HTERT RPE-1 (cell line): ENCODE data around the gene TRNAU1AP.
"Not testable (repeated sequence)": the region's sequence is repeated elsewhere in the genome, so short reads cannot be mapped to it uniquely, and the experiment has no call there.

Experiments used
- in situ Hi-C: fragments of 300-500 bp; cut with MboI; formaldehyde crosslinking; loops from 4 replicates; pipeline ENCODE4 v1.14.3; 2020; ENCODE audit warnings: low sequenced_read_pairs

TRNAU1AP gene

GRCh38 chr1:28521502-28522164 is 31.3 kb upstream of the TRNAU1AP start:
- in situ Hi-C loops, result no loop called here

- in situ Hi-C loops, result not testable (repeated sequence)
Observed at GRCh38 chr1:28522537-28522936, 30.3 kb upstream of the TRNAU1AP start.

- in situ Hi-C loops, result not testable (repeated sequence)
Observed at GRCh38 chr1:28525002-28525642, 27.8 kb upstream of the TRNAU1AP start.

GRCh38 chr1:28526886-28527285 is 26.0 kb upstream of the TRNAU1AP start:
- in situ Hi-C loops, result no loop called here

- in situ Hi-C loops, result no loop called here
Observed at GRCh38 chr1:28530456-28530855, 22.4 kb upstream of the TRNAU1AP start.

GRCh38 chr1:28534671-28535070 is 18.2 kb upstream of the TRNAU1AP start:
- in situ Hi-C loops, result no loop called here

- in situ Hi-C loops, result no loop called here
Observed at GRCh38 chr1:28535180-28535579, 17.7 kb upstream of the TRNAU1AP start.

GRCh38 chr1:28537457-28538199 is 15.3 kb upstream of the TRNAU1AP start:
- in situ Hi-C loops, result no loop called here

GRCh38 chr1:28538286-28538685 is 14.6 kb upstream of the TRNAU1AP start:
- in situ Hi-C loops, result no loop called here

GRCh38 chr1:28540651-28541050 is 12.2 kb upstream of the TRNAU1AP start:
- in situ Hi-C loops, result no loop called here

- in situ Hi-C loops, result not testable (repeated sequence)
Observed at GRCh38 chr1:28541414-28542015, 11.4 kb upstream of the TRNAU1AP start.

- in situ Hi-C loops, result no loop called here
Observed at GRCh38 chr1:28545246-28545628, 7.6 kb upstream of the TRNAU1AP start.

GRCh38 chr1:28548318-28548717 is 4.6 kb upstream of the TRNAU1AP start:
- in situ Hi-C loops, result no loop called here

- in situ Hi-C loops, result no loop called here
Observed at GRCh38 chr1:28551381-28551780, 1.5 kb upstream of the TRNAU1AP start.

- in situ Hi-C loops, result no loop called here
Observed at GRCh38 chr1:28560886-28561285, 8.0 kb downstream of the TRNAU1AP start.

GRCh38 chr1:28564310-28564709 is 11.4 kb downstream of the TRNAU1AP start:
- in situ Hi-C loops, result no loop called here

GRCh38 chr1:28565040-28565439 is 12.2 kb downstream of the TRNAU1AP start:
- in situ Hi-C loops, result no loop called here

- in situ Hi-C loops, result no loop called here
Observed at GRCh38 chr1:28565726-28566125, 12.8 kb downstream of the TRNAU1AP start.

GRCh38 chr1:28566931-28567330 is 14.0 kb downstream of the TRNAU1AP start:
- in situ Hi-C loops, result no loop called here

- in situ Hi-C loops, result no loop called here
Observed at GRCh38 chr1:28571911-28572310, 19.0 kb downstream of the TRNAU1AP start.

GRCh38 chr1:28572891-28573290 is 20.0 kb downstream of the TRNAU1AP start:
- in situ Hi-C loops, result not testable (repeated sequence)

- in situ Hi-C loops, result no loop called here
Observed at GRCh38 chr1:28573564-28573963, 20.7 kb downstream of the TRNAU1AP start.
